Neural progenitor cell (in vitro differentiated cells): ENCODE data around the gene AGO3.

Experiments
- CTCF ChIP-seq: fragments of 200-600 bp; sonication (generic); IDR thresholded peaks from 2 replicates; pipeline ENCODE4 v1.5.1; 2017; ENCODE audit warnings: antibody characterized with exemption, mild to moderate bottlenecking
- EZH2 ChIP-seq: fragments of 200-600 bp; sonication (generic); IDR thresholded peaks from 2 replicates; pipeline ENCODE4 v1.6.1; 2017; ENCODE audit warnings: antibody characterized with exemption, mild to moderate bottlenecking, moderate library complexity

- no peak for TF ChIP-seq CTCF
- no peak for TF ChIP-seq EZH2
These were observed 16.2 kb upstream of the AGO3 start for GRCh38 chr1:35914717-35915116.
